Keratinocyte (primary cell): ENCODE results near the gene POU2AF2. TPM values are rescaled to one million over a fixed set of nuclear protein-coding genes. Genes with fewer than 3 reads are reported as not detected.

Experiments used
- DNase-seq: peaks from one replicate; pipeline ENCODE4 v3.0.0-alpha.2; 2011; ENCODE audit warnings: low read depth, missing footprints, low spot score
- FAIRE-seq: peaks from 2 replicates; lab custom pipeline; 2011; peaks lifted over from hg19 to GRCh38; lab: Jason Lieb, UNC
- H2AFZ ChIP-seq: 2 replicates; pipeline ENCODE4 v1.6.0; 2012; ENCODE audit warnings: low read length, control low read depth, inconsistent platforms; ENCODE audit not compliant: control insufficient read depth
- H3K27ac ChIP-seq: 2 replicates; pipeline ENCODE4 v1.5.1; 2011; ENCODE audit warnings: low read length; ENCODE audit not compliant: control insufficient read depth, insufficient read depth
- H3K27me3 ChIP-seq: 3 replicates; pipeline ENCODE4 v1.6.0; 2011; ENCODE audit warnings: low read length; ENCODE audit not compliant: control insufficient read depth, insufficient read depth; ENCODE audit errors: extremely low read depth
- H3K36me3 ChIP-seq, 2 experiments: 2 replicates in 1 of 2; 3 replicates in 1 of 2; pipeline ENCODE4 v1.5.1; 2011; ENCODE audit warnings: low read length in 2 of 2, mild to moderate bottlenecking in 1 of 2; ENCODE audit not compliant: control insufficient read depth in 2 of 2, insufficient read depth in 2 of 2; ENCODE audit errors: extremely low read depth in 1 of 2
- H3K4me1 ChIP-seq: 3 replicates; pipeline ENCODE4 v1.5.1; 2011; ENCODE audit warnings: low read length; ENCODE audit not compliant: control insufficient read depth, insufficient read depth; ENCODE audit errors: extremely low read depth
- H3K4me2 ChIP-seq: 3 replicates; pipeline ENCODE4 v1.6.0; 2011; ENCODE audit warnings: low read depth, low read length; ENCODE audit not compliant: control insufficient read depth, insufficient read depth; ENCODE audit errors: extremely low read depth
- H3K4me3 ChIP-seq, 3 experiments: fragments of 200-600 bp in 1 of 3; sonication (generic) in 1 of 3; 2 replicates in 2 of 3; 3 replicates in 1 of 3; pipeline ENCODE4 v1.5.1; 2011 to 2016; ENCODE audit warnings: low read length in 3 of 3, mild to moderate bottlenecking in 3 of 3, control low read depth in 2 of 3, inconsistent platforms in 1 of 3, low read depth in 1 of 3, mixed read lengths in 1 of 3, mixed run types in 1 of 3, moderate library complexity in 1 of 3; ENCODE audit not compliant: control insufficient read depth in 2 of 3, insufficient read depth in 2 of 3; ENCODE audit errors: extremely low read depth in 1 of 3
- H3K79me2 ChIP-seq: 2 replicates; pipeline ENCODE4 v1.6.0; 2012; ENCODE audit warnings: low read length; ENCODE audit not compliant: control insufficient read depth, insufficient read depth
- H3K9ac ChIP-seq: 3 replicates; pipeline ENCODE4 v1.6.0; 2011; ENCODE audit warnings: low read length; ENCODE audit not compliant: control insufficient read depth, insufficient read depth; ENCODE audit errors: extremely low read depth
- H3K9me1 ChIP-seq: 3 replicates; pipeline ENCODE4 v1.6.0; 2011; ENCODE audit warnings: low read length; ENCODE audit not compliant: control insufficient read depth, insufficient read depth; ENCODE audit errors: extremely low read depth
- H3K9me3 ChIP-seq: 2 replicates; pipeline ENCODE4 v1.5.1; 2012; ENCODE audit warnings: low read depth, low read length; ENCODE audit not compliant: control insufficient read depth
- H4K20me1 ChIP-seq: 3 replicates; pipeline ENCODE4 v1.6.0; 2011; ENCODE audit warnings: low read length; ENCODE audit not compliant: control insufficient read depth, insufficient read depth; ENCODE audit errors: extremely low read depth
- EZH2 ChIP-seq: IDR thresholded peaks from one replicate; pipeline ENCODE4 v1.6.1; 2012; ENCODE audit warnings: inconsistent platforms, mild to moderate bottlenecking, low read length, moderate library complexity
- dilution Hi-C: fragments of 300-500 bp; cut with MboI; formaldehyde crosslinking; loops from one replicate; pipeline ENCODE4 v1.7.0; 2020; ENCODE audit warnings: low sequenced_read_pairs; ENCODE audit not compliant: extremely low pct_ligation_motif_present
- polyA plus RNA-seq, 5 experiments: library from polyadenylated mRNA; depleted of rRNA in 3 of 5; stranded (reverse) in 3 of 5; stranded (forward) in 1 of 5; unstranded in 1 of 5; fragments of >200 nt; gene quantifications; 1 replicate in 1 of 5; 2 replicates in 3 of 5; 3 replicates in 1 of 5; pipeline versions ENCODE4 v1.2.1 to v1.2.3, GENCODE V29; 2011 to 2012; ENCODE audit warnings: missing spikeins in 2 of 5, low read depth in 1 of 5, low replicate concordance in 1 of 5
- TF ChIP-seq, protein P1 (sequence below), 3 experiments: IDR thresholded peaks in 1 of 3; conservative IDR thresholded peaks in 1 of 3; optimal IDR thresholded peaks in 1 of 3; 2 replicates in 2 of 3; 3 replicates in 1 of 3; pipeline versions ENCODE3 to v1.5.1; 2011; ENCODE audit warnings: low read length in 3 of 3, mild to moderate bottlenecking in 3 of 3, moderate library complexity in 2 of 3, control low read depth in 1 of 3, inconsistent platforms in 1 of 3; ENCODE audit not compliant: insufficient read depth in 2 of 3; ENCODE audit errors: extremely low read depth in 1 of 3

The POU2AF2 gene
- polyA plus RNA-seq, 1 donor (not counting 4 experiments of a cell fraction or from before 2014, with no cell fraction given), result not detected

DNA sequence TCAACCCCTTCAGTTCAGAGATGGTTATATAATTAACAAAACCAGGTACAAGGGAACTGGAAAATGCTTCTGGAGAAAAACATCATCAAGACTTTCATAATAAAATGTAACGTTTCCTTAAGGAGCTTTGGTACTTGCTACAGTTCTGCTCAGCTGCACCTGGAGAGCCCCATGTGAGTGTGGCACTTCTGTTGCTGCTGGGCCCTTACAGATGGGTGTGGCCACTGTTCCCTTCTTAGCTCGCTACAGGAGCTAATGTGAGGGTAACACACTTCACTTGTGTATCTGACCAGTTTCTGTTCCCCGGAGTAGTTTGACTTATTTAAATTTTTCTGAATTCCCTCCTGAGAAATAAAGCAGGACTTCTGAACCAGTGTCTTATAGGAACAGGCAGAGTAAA, 56.8 kb downstream of the POU2AF2 start:
- no peak for FAIRE-seq
- dilution Hi-C loops, result no loop called here
- H3K9me1 ChIP-seq, result no peaks in the 10 kb centered on the region

DNA sequence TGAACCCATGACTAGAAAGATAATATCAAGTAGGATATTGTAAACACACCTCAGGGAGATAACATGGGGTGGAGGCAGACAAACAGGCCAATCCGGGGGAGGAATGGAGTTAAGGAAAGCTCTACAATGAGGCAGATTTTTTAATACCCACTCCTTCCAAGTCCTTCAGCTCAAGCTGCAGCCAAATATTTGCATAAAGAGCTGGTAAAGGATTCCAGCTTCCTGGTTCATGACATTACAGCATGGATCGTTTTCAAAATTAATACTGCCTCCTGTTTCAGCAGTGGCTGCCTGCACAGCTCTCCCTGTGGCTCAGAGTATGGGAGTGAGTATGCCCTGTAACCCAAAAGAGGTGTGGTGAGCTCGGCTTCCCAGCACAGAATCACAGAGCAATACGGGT, 57.9 kb downstream of the POU2AF2 start:
- Histone ChIP-seq H3K4me1 (no peaks in the 10 kb centered on the region), H3K9ac (no peak overlapping the region), H3K9me1 (no peaks in the 10 kb centered on the region), H4K20me1 (no peaks in the 10 kb centered on the region), H3K27ac (no peak overlapping the region), H2AFZ (no peak overlapping the region), H3K9me3 (no peaks in the 10 kb centered on the region), H3K27me3 (peaks cover 31% of the 10 kb centered on the region), H3K79me2 (no peaks in the 10 kb centered on the region), H3K36me3 (no peaks in the 10 kb centered on the region), H3K4me3 (no peak overlapping the region), H3K4me2 (no peak overlapping the region)
- dilution Hi-C loops, result no loop called here
- FAIRE-seq (peak; percentile 13), DNase-seq (no peak)
- no peak for TF ChIP-seq EZH2
- TF ChIP-seq, protein P1, sequence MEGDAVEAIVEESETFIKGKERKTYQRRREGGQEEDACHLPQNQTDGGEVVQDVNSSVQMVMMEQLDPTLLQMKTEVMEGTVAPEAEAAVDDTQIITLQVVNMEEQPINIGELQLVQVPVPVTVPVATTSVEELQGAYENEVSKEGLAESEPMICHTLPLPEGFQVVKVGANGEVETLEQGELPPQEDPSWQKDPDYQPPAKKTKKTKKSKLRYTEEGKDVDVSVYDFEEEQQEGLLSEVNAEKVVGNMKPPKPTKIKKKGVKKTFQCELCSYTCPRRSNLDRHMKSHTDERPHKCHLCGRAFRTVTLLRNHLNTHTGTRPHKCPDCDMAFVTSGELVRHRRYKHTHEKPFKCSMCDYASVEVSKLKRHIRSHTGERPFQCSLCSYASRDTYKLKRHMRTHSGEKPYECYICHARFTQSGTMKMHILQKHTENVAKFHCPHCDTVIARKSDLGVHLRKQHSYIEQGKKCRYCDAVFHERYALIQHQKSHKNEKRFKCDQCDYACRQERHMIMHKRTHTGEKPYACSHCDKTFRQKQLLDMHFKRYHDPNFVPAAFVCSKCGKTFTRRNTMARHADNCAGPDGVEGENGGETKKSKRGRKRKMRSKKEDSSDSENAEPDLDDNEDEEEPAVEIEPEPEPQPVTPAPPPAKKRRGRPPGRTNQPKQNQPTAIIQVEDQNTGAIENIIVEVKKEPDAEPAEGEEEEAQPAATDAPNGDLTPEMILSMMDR (optimal IDR thresholded peaks at IDR 0.05 in 1 of 3, IDR thresholded peaks at IDR 0.05 in 1 of 3, conservative IDR thresholded peaks at IDR 0.05 in 1 of 3; ENCODE audit: extremely low read depth in 1 of 3, insufficient read depth in 2 of 3, low read length in 3 of 3), result no peak

More for the DNA sequence above, 56.8 kb downstream of the POU2AF2 start:
- H3K4me2 ChIP-seq, result no peak overlapping the region
- no peak overlapping the region for H3K9ac ChIP-seq
- no peaks in the 10 kb centered on the region for H3K79me2 ChIP-seq
- H3K4me3 ChIP-seq, result no peak overlapping the region
- H4K20me1 ChIP-seq, result no peaks in the 10 kb centered on the region
- no peak overlapping the region for H3K27ac ChIP-seq
- no peak for TF ChIP-seq EZH2
- TF ChIP-seq, protein P1 (optimal IDR thresholded peaks at IDR 0.05 in 1 of 3, IDR thresholded peaks at IDR 0.05 in 1 of 3, conservative IDR thresholded peaks at IDR 0.05 in 1 of 3; ENCODE audit: extremely low read depth in 1 of 3, insufficient read depth in 2 of 3, low read length in 3 of 3), result no peak
- peaks cover 38% of the 10 kb centered on the region for H3K27me3 ChIP-seq
- DNase-seq, result no peak
- H2AFZ ChIP-seq, result no peak overlapping the region
- no peaks in the 10 kb centered on the region for H3K4me1 ChIP-seq
- no peaks in the 10 kb centered on the region for H3K9me3 ChIP-seq
- H3K36me3 ChIP-seq, result no peaks in the 10 kb centered on the region
